GM18517 (cell line): ENCODE data around the gene SIN3B.

Experiments
- ATAC-seq: cut with Tn5 transposase; IDR thresholded peaks from one replicate; pipeline ENCODE4 v1.9.1; 2021; ENCODE audit warnings: mild to moderate bottlenecking, moderate library complexity; ENCODE audit not compliant: unreplicated experiment

Gene SIN3B

GRCh38 chr19:16908759-16909158 is 79.6 kb downstream of the SIN3B start:
- ATAC-seq = no peak

GRCh38 chr19:16911046-16911445 is 81.8 kb downstream of the SIN3B start:
- ATAC-seq = no peak

- no peak for ATAC-seq
Observed at GRCh38 chr19:16912780-16913179, 83.6 kb downstream of the SIN3B start.

- ATAC-seq = no peak
Observed at GRCh38 chr19:16914421-16914820, 85.2 kb downstream of the SIN3B start.

GRCh38 chr19:16915135-16915534 is 85.9 kb downstream of the SIN3B start:
- ATAC-seq = no peak

GRCh38 chr19:16915734-16916133 is 86.5 kb downstream of the SIN3B start:
- ATAC-seq = no peak

- ATAC-seq = no peak
Observed at GRCh38 chr19:16917401-16917800, 88.2 kb downstream of the SIN3B start.

- ATAC-seq = no peak
Observed at GRCh38 chr19:16919496-16919895, 90.3 kb downstream of the SIN3B start.

- ATAC-seq = no peak
Observed at GRCh38 chr19:16920816-16921529, 91.8 kb downstream of the SIN3B start.

GRCh38 chr19:16921766-16922591 is 92.8 kb downstream of the SIN3B start:
- ATAC-seq = no peak

- ATAC-seq = no peak
Observed at GRCh38 chr19:16922592-16922934, 93.4 kb downstream of the SIN3B start.

GRCh38 chr19:16922949-16923348 is 93.8 kb downstream of the SIN3B start:
- no peak for ATAC-seq

- ATAC-seq = no peak
Observed at GRCh38 chr19:16927883-16928282, 98.7 kb downstream of the SIN3B start.

GRCh38 chr19:16928351-16928750 is 99.2 kb downstream of the SIN3B start:
- ATAC-seq = no peak

GRCh38 chr19:16928916-16929315 is 99.7 kb downstream of the SIN3B start:
- ATAC-seq = no peak
